Activated T-helper 17 cell treated with anti-CD3 and anti-CD28 coated beads, Interleukin-2, amount 50 U/mL, for 72 hours (primary cell): ENCODE measurements around the gene SECTM1. TPM values are rescaled to one million over a fixed set of nuclear protein-coding genes. Genes with fewer than 3 reads are reported as not detected.
"Not testable (repeated sequence)": the region's sequence is repeated elsewhere in the genome, so short reads cannot be mapped to it uniquely, and the experiment has no call there.

Experiments used
- ATAC-seq: fragments of 150-1000 bp; cut with Tn5 transposase; replicated peaks from 2 replicates; pipeline ENCODE4 v1.10.0; 2021; ENCODE audit warnings: mild to moderate bottlenecking, moderate library complexity
- H3K27ac Mint-ChIP-seq: one replicate; pipeline ENCODE4 v1.8.0; 2022; ENCODE audit warnings: mixed read lengths
- H3K27me3 Mint-ChIP-seq: one replicate; pipeline ENCODE4 v1.8.0; 2022; ENCODE audit warnings: mixed read lengths
- H3K36me3 Mint-ChIP-seq: one replicate; pipeline ENCODE4 v1.8.0; 2022; ENCODE audit warnings: low read depth, mild to moderate bottlenecking, mixed read lengths
- H3K4me1 Mint-ChIP-seq: one replicate; pipeline ENCODE4 v1.8.0; 2022; ENCODE audit warnings: mixed read lengths
- H3K4me3 Mint-ChIP-seq: one replicate; pipeline ENCODE4 v1.8.0; 2022; ENCODE audit warnings: mild to moderate bottlenecking, mixed read lengths
- H3K9me3 Mint-ChIP-seq: one replicate; pipeline ENCODE4 v1.8.0; 2022; ENCODE audit warnings: mixed read lengths
- total RNA-seq, 2 donors: library from RNA; stranded (reverse); gene quantifications; one replicate each; pipeline ENCODE4 v1.2.3, GENCODE V29; 2022

SECTM1 gene
- total RNA-seq, 2 donors from 2014 or later: 16.4 to 22.3 TPM

GRCh38 chr17:82373072-82373452 is 39.5 kb upstream of the SECTM1 start:
- Mint-ChIP-seq H3K4me3 (peak overlapping the region; percentile 36), H3K27me3 (peaks cover 24% of the 10 kb centered on the region)
- not testable (repeated sequence) for H3K9me3 Mint-ChIP-seq, H3K4me1 Mint-ChIP-seq, H3K27ac Mint-ChIP-seq, H3K36me3 Mint-ChIP-seq, ATAC-seq

- no peaks in the 10 kb centered on the region for H3K4me1 Mint-ChIP-seq
- peak overlapping the region; percentile 36 for H3K4me3 Mint-ChIP-seq
- H3K27me3 Mint-ChIP-seq: peaks cover 30% of the 10 kb centered on the region
Observed at GRCh38 chr17:82372249-82373071, 38.9 kb upstream of the SECTM1 start.

GRCh38 chr17:82371333-82372248 is 38.0 kb upstream of the SECTM1 start, which contains the start of gene UTS2R:
UTS2R (plus strand) TSS chr17:82371765; CDS start chr17:82374325, 2,560 bp downstream.
- H3K9me3 Mint-ChIP-seq: no peaks in the 10 kb centered on the region
- no peaks in the 10 kb centered on the region for H3K4me1 Mint-ChIP-seq
- ATAC-seq: no peak
- peak within 1 kb of the TSS; percentile 75 for H3K4me3 Mint-ChIP-seq
- no peaks in the 10 kb centered on the region for H3K36me3 Mint-ChIP-seq
- H3K27me3 Mint-ChIP-seq: peaks cover 34% of the 10 kb centered on the region
- no peak within 1 kb of the TSS for H3K27ac Mint-ChIP-seq

More at GRCh38 chr17:82372249-82373071, 38.9 kb upstream of the SECTM1 start:
- Mint-ChIP-seq H3K9me3 (no peaks in the 10 kb centered on the region), H3K27ac (no peak overlapping the region), H3K36me3 (no peaks in the 10 kb centered on the region)
- ATAC-seq: no peak

- no peaks in the 10 kb centered on the region for H3K9me3 Mint-ChIP-seq
- H3K4me1 Mint-ChIP-seq: no peaks in the 10 kb centered on the region
- H3K36me3 Mint-ChIP-seq: no peaks in the 10 kb centered on the region
- H3K27ac Mint-ChIP-seq: no peak overlapping the region
- peak overlapping the region; percentile 75 for H3K4me3 Mint-ChIP-seq
- peak; percentile 85 for ATAC-seq
- H3K27me3 Mint-ChIP-seq: peaks cover 31% of the 10 kb centered on the region
Observed at GRCh38 chr17:82370471-82371332, 37.1 kb upstream of the SECTM1 start.

- peaks cover 30% of the 10 kb centered on the region for H3K27me3 Mint-ChIP-seq
- no peak for ATAC-seq
- H3K27ac Mint-ChIP-seq: no peak overlapping the region
- no peaks in the 10 kb centered on the region for H3K4me1 Mint-ChIP-seq
- H3K36me3 Mint-ChIP-seq: no peaks in the 10 kb centered on the region
- no peak overlapping the region for H3K4me3 Mint-ChIP-seq
- no peaks in the 10 kb centered on the region for H3K9me3 Mint-ChIP-seq
Observed at GRCh38 chr17:82369211-82369610, 35.6 kb upstream of the SECTM1 start.

- no peaks in the 10 kb centered on the region for H3K9me3 Mint-ChIP-seq
- no peaks in the 10 kb centered on the region for H3K36me3 Mint-ChIP-seq
- no peak for ATAC-seq
- no peak overlapping the region for H3K27ac Mint-ChIP-seq
- H3K4me3 Mint-ChIP-seq: no peak overlapping the region
- no peaks in the 10 kb centered on the region for H3K4me1 Mint-ChIP-seq
- peaks cover 23% of the 10 kb centered on the region for H3K27me3 Mint-ChIP-seq
Observed at GRCh38 chr17:82367724-82368524, 34.4 kb upstream of the SECTM1 start.

- H3K4me1 Mint-ChIP-seq: no peaks in the 10 kb centered on the region
- no peak overlapping the region for H3K4me3 Mint-ChIP-seq
- no peak for ATAC-seq
- no peaks in the 10 kb centered on the region for H3K9me3 Mint-ChIP-seq
- peaks cover 17% of the 10 kb centered on the region for H3K27me3 Mint-ChIP-seq
- no peak overlapping the region for H3K27ac Mint-ChIP-seq
- no peaks in the 10 kb centered on the region for H3K36me3 Mint-ChIP-seq
Observed at GRCh38 chr17:82366749-82367148, 33.2 kb upstream of the SECTM1 start.

- Mint-ChIP-seq H3K27ac (no peak overlapping the region), H3K27me3 (peaks cover 14% of the 10 kb centered on the region)
- no peak for ATAC-seq
Observed at GRCh38 chr17:82365606-82366295, 32.2 kb upstream of the SECTM1 start.

GRCh38 chr17:82361885-82362633 is 28.5 kb upstream of the SECTM1 start:
- Mint-ChIP-seq H3K27ac (peak overlapping the region; percentile 13), H3K9me3 (no peaks in the 10 kb centered on the region), H3K4me1 (no peaks in the 10 kb centered on the region), H3K4me3 (no peak overlapping the region), H3K27me3 (peaks cover 7% of the 10 kb centered on the region), H3K36me3 (no peaks in the 10 kb centered on the region)
- ATAC-seq: no peak

More at GRCh38 chr17:82365606-82366295, 32.2 kb upstream of the SECTM1 start:
- no peaks in the 10 kb centered on the region for H3K36me3 Mint-ChIP-seq
- no peaks in the 10 kb centered on the region for H3K9me3 Mint-ChIP-seq
- H3K4me3 Mint-ChIP-seq: no peak overlapping the region
- no peaks in the 10 kb centered on the region for H3K4me1 Mint-ChIP-seq

GRCh38 chr17:82359451-82360074 is 26.0 kb upstream of the SECTM1 start:
- H3K36me3 Mint-ChIP-seq, H3K9me3 Mint-ChIP-seq, ATAC-seq, H3K27me3 Mint-ChIP-seq, H3K4me3 Mint-ChIP-seq, H3K4me1 Mint-ChIP-seq, H3K27ac Mint-ChIP-seq: not testable (repeated sequence)

- H3K27ac Mint-ChIP-seq: no peak within 1 kb of the TSS
- no peaks in the 10 kb centered on the region for H3K4me1 Mint-ChIP-seq
- H3K9me3 Mint-ChIP-seq: no peaks in the 10 kb centered on the region
- peaks cover 7% of the 10 kb centered on the region for H3K27me3 Mint-ChIP-seq
- peak within 1 kb of the TSS; percentile 1 for H3K4me3 Mint-ChIP-seq
- H3K36me3 Mint-ChIP-seq: no peaks in the 10 kb centered on the region
- ATAC-seq: peak; percentile 47
Observed at GRCh38 chr17:82358465-82359350, 25.1 kb upstream of the SECTM1 start, which contains the start of gene TEX19. TEX19 (plus strand) TSS chr17:82359247; CDS start chr17:82362151, 2,904 bp downstream.
